Retinal pigment epithelial cell (primary cell): ENCODE results near the gene CD72.

Source experiments
- DNase-seq: peaks from one replicate; pipeline ENCODE4 v3.0.0-alpha.2; 2010; ENCODE audit warnings: low read depth
- H3K4me3 ChIP-seq: 2 replicates; pipeline ENCODE4 v1.5.1; 2011; ENCODE audit warnings: mild to moderate bottlenecking, low read length, control low read depth, moderate library complexity
- TF ChIP-seq, protein P1 (sequence below): conservative IDR thresholded peaks from 2 replicates; pipeline ENCODE4 v1.5.1; 2011; ENCODE audit warnings: low read depth, low read length, control low read depth, inconsistent platforms

Gene CD72

DNA sequence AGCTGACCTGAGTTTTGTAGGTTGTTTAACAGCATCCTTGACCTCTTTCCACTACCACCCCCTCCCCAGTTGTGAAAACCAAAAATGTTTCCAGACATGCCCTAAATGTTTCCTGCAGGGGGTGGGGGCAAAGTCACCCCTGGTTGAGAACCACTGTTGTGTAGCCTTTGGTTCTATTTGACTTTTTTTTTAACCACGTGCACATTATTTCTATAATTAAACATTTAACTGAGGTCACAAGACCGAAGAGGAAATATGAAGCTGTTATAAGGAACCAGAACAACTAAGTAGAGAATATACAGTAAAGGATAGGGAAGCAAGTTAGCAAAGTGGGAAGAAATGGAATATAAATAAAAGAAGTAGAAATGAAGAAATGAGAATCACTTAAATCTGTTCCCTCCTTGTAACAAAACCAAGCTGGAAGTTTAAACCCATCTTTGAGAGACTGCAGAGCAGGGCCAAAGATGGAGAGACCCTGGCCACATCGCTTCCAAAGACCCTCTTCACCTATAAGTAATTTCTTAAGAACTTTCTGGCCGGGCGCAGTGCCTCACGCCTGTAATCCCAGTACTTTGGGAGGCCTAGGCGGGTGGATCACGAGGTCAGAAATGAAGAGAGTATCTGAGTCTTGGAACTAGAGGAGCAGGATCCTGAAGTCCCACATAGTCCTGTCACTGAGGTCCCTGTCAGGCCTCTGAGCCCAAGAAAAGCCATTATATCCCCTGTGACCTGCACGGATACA, 18.1 kb upstream of the CD72 start:
- TF ChIP-seq, protein P1, sequence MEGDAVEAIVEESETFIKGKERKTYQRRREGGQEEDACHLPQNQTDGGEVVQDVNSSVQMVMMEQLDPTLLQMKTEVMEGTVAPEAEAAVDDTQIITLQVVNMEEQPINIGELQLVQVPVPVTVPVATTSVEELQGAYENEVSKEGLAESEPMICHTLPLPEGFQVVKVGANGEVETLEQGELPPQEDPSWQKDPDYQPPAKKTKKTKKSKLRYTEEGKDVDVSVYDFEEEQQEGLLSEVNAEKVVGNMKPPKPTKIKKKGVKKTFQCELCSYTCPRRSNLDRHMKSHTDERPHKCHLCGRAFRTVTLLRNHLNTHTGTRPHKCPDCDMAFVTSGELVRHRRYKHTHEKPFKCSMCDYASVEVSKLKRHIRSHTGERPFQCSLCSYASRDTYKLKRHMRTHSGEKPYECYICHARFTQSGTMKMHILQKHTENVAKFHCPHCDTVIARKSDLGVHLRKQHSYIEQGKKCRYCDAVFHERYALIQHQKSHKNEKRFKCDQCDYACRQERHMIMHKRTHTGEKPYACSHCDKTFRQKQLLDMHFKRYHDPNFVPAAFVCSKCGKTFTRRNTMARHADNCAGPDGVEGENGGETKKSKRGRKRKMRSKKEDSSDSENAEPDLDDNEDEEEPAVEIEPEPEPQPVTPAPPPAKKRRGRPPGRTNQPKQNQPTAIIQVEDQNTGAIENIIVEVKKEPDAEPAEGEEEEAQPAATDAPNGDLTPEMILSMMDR, result no peak
- no peak for DNase-seq
- H3K4me3 ChIP-seq, result no peak overlapping the region

DNA sequence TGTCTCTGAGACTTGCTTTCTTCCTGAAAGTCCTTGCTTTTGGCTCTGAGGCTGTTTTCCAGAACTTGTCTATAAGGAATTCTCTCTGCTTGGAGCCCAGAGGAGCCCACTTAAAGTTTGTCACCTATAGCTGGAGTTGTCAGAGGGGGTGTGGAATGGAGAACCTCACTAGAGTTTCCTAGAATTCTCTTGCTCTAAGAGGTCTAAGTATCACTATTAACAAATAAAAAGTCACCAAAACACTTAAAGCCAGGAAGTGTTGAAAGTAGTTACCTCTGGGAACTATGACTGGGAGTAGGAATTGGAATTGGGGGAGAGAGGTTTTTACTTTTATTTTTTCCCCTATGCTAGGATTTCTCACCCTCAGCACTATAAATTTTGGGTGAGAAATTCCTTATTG, 17.5 kb upstream of the CD72 start:
- no peak for DNase-seq
- TF ChIP-seq, protein P1, result no peak
- H3K4me3 ChIP-seq, result no peak overlapping the region

DNA sequence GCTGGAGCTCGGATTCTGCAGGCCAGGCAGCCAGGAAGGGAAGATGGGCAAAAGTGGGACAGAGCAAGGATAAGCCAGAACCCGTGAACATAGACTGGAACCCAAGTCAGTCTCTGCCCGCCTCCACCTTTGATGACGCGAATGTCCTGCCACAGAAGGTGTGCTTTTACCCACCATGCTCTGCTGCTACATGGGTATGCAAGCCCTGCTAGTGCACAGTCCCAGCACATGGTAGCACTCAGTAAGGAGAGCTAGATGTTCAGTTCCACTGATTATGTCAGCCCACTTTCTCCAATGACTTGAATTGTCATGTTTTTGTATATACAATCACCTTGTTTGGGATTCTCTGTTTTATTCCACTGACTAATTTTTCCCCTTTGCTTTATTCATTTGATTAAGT, 11.4 kb upstream of the CD72 start:
- DNase-seq, result no peak
- TF ChIP-seq, protein P1, result no peak
- H3K4me3 ChIP-seq, result no peak overlapping the region

DNA sequence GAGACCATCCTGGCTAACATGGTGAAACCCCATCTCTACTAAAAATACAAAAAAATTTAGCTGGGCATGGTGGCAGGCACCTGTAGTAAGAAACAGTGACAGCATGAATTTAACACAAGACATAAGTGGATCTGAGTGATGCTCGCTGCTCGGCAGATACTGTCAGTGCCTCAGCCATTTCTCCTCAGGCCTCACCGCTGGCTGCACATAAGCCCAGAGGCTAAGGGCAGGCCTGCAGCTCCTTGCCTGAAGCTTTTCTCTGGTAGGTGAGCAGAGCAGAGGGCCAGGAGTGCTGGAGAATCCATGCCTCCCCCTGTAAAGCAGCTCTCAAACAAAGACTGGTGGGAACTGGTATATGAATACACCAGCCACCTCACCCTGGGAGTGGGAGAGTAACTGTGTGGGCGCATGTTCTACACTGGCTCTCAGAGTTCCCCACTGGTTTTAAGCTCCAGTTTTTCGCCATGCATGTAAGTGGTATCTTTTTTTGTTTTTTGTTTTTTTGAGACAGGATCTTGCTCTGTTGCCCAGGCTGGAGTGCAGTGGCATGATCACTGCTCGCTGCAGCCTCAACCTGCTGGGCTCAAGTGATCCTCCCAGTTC, 10.3 kb upstream of the CD72 start:
- DNase-seq, result no peak
- TF ChIP-seq, protein P1, result no peak
- H3K4me3 ChIP-seq, result no peak overlapping the region

DNA sequence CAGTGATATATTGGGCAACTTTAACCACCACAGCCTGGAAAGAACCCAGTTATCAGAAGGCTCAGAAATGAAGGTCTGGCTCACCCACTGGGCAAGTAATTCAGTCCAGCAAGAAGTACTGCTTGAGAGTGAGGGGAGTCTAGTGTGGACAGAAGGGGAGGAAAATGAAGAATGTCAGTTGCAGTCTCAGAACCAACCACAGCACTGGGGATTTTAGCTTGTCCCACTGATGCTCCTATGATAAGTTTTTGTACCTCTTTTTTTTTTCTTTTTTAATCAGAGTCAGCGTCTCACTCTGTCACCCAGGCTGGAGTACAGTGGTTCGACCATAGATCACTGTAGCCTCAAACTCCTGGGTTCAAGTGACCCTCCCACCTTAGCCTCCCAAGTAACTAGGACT, 9.4 kb upstream of the CD72 start:
- no peak for DNase-seq
- no peak overlapping the region for H3K4me3 ChIP-seq
- TF ChIP-seq, protein P1, result no peak

DNA sequence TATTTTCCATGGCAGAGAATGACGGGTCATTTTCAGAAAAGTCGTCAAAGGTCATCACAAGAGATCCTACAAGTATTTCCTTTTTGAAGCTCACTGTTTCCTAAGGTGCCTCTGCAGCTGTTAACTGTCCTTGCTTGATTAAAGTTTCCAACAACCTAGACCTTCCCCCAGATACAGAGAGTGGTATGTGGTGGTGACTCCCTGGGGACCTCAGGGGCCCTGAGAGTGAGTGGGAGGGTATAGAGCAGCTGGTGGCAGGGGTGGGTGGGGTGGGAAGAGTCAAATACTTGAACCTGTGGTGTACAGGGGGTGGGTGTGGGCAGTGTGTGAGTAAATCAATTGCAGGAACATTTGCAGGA, 1.6 kb upstream of the CD72 start:
- TF ChIP-seq, protein P1, result no peak
- DNase-seq, result no peak
- no peak overlapping the region for H3K4me3 ChIP-seq
